ENCODE measurements around the gene C1orf141. TPM values are rescaled to one million over a fixed set of nuclear protein-coding genes. Genes with fewer than 3 reads are reported as not detected.

The C1orf141 gene
- total and polyA plus RNA-seq, 12 donors: not detected

GRCh38 chr1:67094191-67094590, 40.6 kb downstream of the C1orf141 start:
- no peak for DNase-seq
- TF ChIP-seq CTCF (IDR thresholded peaks at IDR 0.05): no peak

GRCh38 chr1:67089685-67090208, 45.0 kb downstream of the C1orf141 start:
- H3K36me3 ChIP-seq: no peaks in the 10 kb centered on the region
- DNase-seq (no peak), ATAC-seq (no peak)
- intact Hi-C loops (cut with DNase I): no loop called here
- TF ChIP-seq CTCF (IDR thresholded peaks at IDR 0.05): no peak
- H3K9me3 ChIP-seq: peaks cover 0 to 12% (median 0%) of the 10 kb centered on the region in 11 donors
- H3K4me1 ChIP-seq: no peaks in the 10 kb centered on the region
- H3K4me3 ChIP-seq: no peak overlapping the region
- peaks cover 0 to 14% (median 5%) of the 10 kb centered on the region in 7 donors for H3K27me3 ChIP-seq
- no peak overlapping the region for H3K27ac ChIP-seq
- 85 to 91% methylated on average over 1 of the region's 1 CpG for WGBS, 2 donors

More at GRCh38 chr1:67094191-67094590, 40.6 kb downstream of the C1orf141 start:
- H3K4me1 ChIP-seq: no peaks in the 10 kb centered on the region
- peaks cover 0 to 9% (median 0%) of the 10 kb centered on the region in 11 donors for H3K9me3 ChIP-seq
- H3K27ac ChIP-seq: no peak overlapping the region
- no peak overlapping the region for H3K4me3 ChIP-seq
- ATAC-seq: no peak
- H3K36me3 ChIP-seq: no peaks in the 10 kb centered on the region
- H3K27me3 ChIP-seq: peaks cover 0 to 18% (median 5%) of the 10 kb centered on the region in 7 donors
- intact Hi-C loops (cut with DNase I): no loop called here
- WGBS, 2 donors: 87 to 88% methylated on average over 2 of the region's 2 CpGs

- Histone ChIP-seq H3K4me1 (no peaks in the 10 kb centered on the region), H3K27ac (no peak overlapping the region), H3K9me3 (peaks cover 0 to 12% (median 0%) of the 10 kb centered on the region in 11 donors), H3K27me3 (peaks cover 0 to 6% (median 0%) of the 10 kb centered on the region in 7 donors), H3K4me3 (no peak overlapping the region), H3K36me3 (no peaks in the 10 kb centered on the region)
- intact Hi-C loops (cut with DNase I): no loop called here
- DNase-seq (no peak), ATAC-seq (no peak)
- TF ChIP-seq CTCF (IDR thresholded peaks at IDR 0.05): no peak
- 93 to 100% methylated on average over 1 of the region's 1 CpG for WGBS, 2 donors
Observed at GRCh38 chr1:67088440-67088839, 46.3 kb downstream of the C1orf141 start.

GRCh38 chr1:67085326-67085725, 49.4 kb downstream of the C1orf141 start:
- WGBS, 2 donors: 43 to 45% methylated on average over 2 of the region's 2 CpGs
- intact Hi-C loops (cut with DNase I): no loop called here
- ATAC-seq: no peak

More at GRCh38 chr1:67085326-67085725, 49.4 kb downstream of the C1orf141 start:
- no peak for DNase-seq
- Histone ChIP-seq H3K27ac (no peak overlapping the region), H3K9me3 (peaks cover 0 to 12% (median 0%) of the 10 kb centered on the region in 11 donors), H3K4me3 (no peak overlapping the region), H3K27me3 (no peaks in the 10 kb centered on the region), H3K4me1 (no peaks in the 10 kb centered on the region), H3K36me3 (no peaks in the 10 kb centered on the region)
- TF ChIP-seq CTCF (IDR thresholded peaks at IDR 0.05): no peak
